K562 (cell line): ENCODE results near the gene RXFP1.

Source experiments
- ETV1 ChIP-seq: fragments of 450-650 bp; conservative IDR thresholded peaks from 2 replicates; pipeline ENCODE4 v1.6.1; 2016; ENCODE audit warnings: missing genetic modification characterization, control low read depth, low read depth, missing compliant biosample characterization
- HDAC2 ChIP-seq: fragments of 450-650 bp; IDR thresholded peaks from 2 replicates; pipeline ENCODE4 v1.6.1; 2016; ENCODE audit warnings: mild to moderate bottlenecking

- TF ChIP-seq ETV1 (no peak), HDAC2 (no peak)
These were observed 123.1 kb downstream of the RXFP1 start for GRCh38 chr4:158644760-158645159.
